Measurements from ENCODE around the gene ACOT13.
"Not testable (repeated sequence)": the region's sequence is repeated elsewhere in the genome, so short reads cannot be mapped to it uniquely, and the experiment has no call there.

Gene ACOT13

DNA sequence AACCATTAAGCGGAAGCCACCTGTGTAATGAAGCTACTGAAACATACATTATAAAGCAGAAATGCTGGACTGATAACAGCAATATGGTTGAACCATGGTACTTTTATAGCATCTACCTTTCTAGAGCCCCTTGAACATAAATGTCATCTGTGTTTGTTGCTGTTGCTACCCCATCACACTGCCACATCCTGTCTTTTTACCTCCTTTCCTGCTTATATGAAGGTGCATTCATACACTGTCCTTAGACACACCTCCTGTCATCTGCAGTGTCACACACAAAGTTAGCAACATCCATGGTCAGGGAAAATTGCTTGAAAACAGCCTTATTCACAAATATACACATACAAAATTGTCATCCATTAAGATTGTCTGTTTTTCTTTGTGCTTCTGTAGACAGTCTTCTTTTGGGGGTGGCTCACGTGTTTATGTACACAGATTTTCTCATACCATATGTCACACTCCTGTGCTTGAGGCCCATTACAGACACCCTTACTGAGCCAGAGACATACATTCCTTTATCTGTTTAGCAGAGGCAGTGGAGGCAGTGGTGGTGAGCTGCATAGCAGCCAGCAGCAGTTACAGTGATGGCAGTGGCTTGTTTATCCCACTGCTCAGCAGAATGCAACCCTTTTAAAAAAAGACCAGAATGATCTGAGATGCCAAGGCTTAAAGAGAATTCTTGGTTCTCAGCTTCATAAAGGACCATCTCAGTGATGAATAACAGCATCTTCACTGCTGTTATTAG is 26.1 kb downstream of the ACOT13 start:
- DNase-seq = no peak

DNA sequence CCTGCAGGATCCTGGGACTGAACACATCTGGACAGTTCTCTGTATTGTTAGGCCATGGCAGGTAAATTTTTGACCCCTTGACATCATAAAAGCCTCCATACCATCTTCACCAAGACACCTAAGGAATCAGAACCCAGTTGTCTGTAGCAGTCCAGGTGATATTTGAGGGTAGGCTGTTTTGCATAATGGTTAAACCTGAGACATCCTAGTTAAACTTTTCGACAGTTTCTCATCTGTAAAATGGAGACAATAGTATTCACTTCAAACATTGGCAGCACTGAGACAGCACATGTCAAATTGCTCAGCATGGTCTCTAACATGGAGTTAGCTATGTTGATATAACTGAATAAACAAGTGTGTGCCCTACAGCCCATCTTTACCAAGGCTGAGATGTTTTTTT is 27.3 kb downstream of the ACOT13 start:
- no peak for DNase-seq

DNA sequence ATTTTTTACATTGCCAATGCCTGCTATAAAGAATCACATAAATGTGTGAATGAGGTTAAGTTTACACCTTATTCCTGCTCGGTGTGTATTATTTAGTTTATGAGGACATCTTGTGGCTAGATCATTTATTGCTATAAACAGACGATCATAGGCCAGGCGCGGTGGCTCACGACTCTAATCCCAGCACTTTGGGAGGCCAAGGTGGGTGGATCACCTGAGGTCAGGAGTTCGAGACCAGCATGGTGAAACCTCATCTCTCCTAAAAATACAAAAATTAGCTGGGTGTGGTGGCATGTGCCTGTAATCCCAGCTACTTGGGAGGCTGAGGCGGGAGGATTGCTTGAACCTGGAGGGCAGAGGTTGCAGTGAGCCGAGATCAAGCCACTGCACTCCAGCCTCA is 28.8 kb downstream of the ACOT13 start:
- DNase-seq = not testable (repeated sequence)

GRCh38 chr6:24696097-24696496 is 29.2 kb downstream of the ACOT13 start:
- DNase-seq = no peak

DNA sequence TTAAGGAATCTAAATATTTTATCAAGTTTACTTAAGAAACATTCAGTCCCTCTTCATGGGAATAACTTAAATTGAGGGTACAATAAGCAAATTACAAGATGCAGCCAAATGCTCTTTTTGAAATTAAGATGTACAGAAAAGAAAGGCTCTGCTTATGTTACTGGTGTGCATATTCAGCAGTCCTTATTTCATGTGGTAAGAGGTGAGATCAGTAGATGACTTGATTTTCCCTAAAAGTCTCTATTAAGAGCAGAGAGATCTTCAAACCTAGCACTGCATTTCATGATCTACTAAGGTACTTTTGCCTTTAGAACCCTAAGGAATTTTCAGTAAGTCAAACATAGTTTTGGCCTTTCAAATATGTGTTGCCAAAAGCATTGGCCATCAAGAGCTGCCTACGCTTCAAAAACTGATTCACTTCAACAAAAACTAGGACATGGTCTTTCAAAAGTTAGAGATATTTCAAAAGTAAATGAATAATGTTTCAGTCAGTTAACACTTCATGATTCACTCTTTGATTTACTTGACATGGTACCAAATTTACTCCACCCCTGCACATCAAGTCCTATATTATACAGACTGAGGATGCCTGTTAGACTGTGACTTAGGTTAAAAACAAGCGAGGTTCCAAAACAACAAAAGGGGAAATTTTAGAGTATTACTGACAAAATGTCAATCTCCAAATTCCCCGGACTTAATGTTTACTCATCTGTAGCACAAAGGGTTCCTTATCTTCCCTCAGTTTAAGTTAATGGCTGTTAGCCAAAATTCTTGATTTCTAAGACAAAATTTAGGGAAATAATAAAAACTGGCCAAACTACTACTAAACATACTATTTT is 32.9 kb downstream of the ACOT13 start:
- no peak for DNase-seq

- no peak for DNase-seq
Measured at GRCh38 chr6:24702720-24703282, 35.9 kb downstream of the ACOT13 start.

GRCh38 chr6:24704468-24704867 is 37.6 kb downstream of the ACOT13 start:
- no peak for DNase-seq

- no peak for DNase-seq
Measured at GRCh38 chr6:24708612-24709011, 41.7 kb downstream of the ACOT13 start.

DNA sequence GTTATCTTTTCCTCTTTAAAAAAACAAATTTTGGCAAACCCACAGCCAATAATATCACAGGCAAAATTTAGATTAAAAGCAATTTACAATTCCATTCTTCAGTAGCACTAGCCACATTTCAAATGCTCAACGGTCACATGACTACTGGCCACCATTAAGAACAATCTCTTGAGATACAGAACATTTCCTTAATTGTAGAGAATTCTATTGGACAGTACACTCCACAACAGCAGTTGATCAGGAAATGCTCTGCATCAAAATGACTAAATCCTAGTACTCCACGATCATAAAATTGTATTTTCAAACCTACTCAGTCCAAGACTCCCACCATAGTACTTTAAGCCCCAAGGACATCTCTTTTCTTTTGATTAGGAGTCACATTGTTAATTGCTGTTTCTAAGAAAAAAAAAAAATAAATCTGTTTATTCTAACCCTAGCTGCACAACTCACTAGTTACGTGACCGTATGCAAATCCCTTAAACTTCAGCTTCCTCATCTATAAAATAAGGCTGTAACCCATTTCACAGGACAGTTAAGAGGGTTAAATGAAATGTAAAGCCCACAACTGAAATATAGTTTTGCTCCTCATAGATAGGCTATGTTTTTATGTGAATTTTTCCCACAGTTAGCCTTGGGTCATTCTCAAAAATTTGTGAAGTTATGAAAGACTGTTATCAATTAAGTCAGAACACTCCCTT is 42.3 kb downstream of the ACOT13 start:
- DNase-seq = no peak

- DNase-seq = no peak
Measured at GRCh38 chr6:24710519-24711303, 43.8 kb downstream of the ACOT13 start.

GRCh38 chr6:24716602-24717148 is 49.8 kb downstream of the ACOT13 start:
- not testable (repeated sequence) for DNase-seq

DNA sequence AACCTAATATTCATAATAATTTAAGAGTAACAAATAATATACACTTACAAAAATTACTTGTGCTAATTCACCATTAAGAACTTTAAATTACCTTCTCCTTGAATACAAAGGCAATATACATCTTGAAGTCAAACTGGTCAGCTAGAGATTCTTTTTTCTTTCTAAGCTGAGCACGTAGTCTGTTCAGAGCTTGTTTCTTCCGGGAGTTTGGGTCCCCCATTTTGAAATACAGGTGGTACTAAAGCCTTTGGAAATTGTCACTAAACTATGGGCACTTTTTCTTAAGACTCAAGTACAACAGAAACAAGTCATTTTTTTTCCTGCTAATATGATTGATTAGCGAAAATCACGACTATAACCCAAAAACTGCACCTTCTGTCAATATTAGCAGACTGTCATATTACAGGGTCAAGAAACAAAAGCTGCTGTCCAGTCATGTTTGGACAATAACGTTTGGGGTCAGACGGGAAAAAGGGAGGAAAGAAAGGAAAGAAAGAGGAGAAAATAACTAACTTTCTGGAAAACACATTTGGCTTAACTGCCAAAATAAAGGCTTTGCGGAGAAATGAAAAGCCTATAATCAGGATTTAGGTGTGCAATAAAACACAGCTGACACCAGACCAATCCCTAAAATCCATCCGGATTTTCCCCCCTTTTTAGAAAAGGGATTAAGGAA is 51.7 kb downstream of the ACOT13 start:
- DNase-seq = no peak

- peak; percentile 50 for DNase-seq
Measured at GRCh38 chr6:24719125-24719971, 52.5 kb downstream of the ACOT13 start, which contains the start of gene C6orf62. C6orf62 (minus strand) TSS chr6:24719154; CDS start chr6:24718668, 486 bp downstream.

DNA sequence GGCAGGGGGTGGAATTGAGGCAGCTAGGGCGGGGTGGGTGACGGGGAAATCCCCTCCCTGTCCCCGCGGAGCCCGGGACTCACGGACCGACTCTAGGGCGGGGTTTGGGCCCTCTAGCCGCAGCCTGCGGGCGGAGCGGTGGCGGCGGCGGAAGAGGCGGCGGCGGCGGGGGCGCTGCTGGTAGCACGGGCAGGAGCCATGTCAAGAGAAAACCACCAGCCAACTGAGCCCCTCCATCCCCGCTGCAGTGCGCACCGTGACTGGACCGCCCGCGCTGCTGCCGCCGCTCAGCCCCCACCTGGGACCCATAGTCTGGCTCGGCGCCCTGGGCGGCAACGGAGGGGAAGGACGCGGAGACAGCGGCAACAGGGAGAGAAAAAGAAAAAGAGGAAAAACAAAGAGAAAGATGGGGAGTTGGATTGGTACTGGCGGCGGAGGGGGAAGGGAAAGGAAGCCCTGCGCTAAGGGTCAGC is 53.3 kb downstream of the ACOT13 start:
- peak; percentile 81 for DNase-seq

DNA sequence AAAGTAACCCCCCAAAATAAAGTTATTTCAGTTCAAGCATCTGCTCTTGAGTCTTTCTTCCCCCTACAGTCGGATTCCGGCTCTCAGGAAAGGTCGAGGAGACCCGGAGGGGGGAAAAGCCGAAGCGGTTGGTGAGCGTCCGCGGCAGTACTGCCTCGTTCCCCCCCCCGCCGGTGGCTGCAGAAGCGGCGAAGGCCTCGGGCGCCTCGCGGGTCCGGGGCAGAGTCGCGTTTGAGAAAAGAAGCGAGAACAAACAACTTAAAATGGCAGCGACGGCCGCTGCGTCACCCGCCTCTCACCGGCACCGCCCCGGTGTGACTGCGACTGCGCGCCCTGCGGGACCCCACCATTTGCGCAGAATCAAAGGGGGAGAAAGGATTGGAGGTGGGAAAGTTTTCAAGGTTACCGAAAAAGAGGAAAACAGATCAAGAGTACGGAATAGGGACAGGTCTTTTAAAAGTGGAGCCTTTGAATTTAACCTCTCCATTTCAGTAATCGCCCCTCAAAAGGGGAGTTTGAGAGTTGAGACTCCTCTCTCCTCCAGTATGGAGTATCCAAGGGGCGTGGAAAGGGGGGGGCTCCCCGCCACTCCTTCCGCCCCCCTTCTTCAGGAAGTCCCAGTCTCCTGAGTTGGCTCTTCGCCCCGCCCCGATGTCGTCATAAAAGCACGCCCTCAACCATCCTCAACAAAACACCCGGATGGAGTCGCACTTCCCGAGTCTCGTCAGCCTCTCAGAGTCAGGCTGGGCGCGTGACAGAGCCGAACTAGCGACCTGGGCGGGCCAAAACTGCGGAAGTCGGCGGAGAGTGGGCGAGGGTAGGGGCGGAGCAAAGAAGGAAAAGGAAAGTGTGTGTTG is 54.0 kb downstream of the ACOT13 start:
- DNase-seq = peak; percentile 98

DNA sequence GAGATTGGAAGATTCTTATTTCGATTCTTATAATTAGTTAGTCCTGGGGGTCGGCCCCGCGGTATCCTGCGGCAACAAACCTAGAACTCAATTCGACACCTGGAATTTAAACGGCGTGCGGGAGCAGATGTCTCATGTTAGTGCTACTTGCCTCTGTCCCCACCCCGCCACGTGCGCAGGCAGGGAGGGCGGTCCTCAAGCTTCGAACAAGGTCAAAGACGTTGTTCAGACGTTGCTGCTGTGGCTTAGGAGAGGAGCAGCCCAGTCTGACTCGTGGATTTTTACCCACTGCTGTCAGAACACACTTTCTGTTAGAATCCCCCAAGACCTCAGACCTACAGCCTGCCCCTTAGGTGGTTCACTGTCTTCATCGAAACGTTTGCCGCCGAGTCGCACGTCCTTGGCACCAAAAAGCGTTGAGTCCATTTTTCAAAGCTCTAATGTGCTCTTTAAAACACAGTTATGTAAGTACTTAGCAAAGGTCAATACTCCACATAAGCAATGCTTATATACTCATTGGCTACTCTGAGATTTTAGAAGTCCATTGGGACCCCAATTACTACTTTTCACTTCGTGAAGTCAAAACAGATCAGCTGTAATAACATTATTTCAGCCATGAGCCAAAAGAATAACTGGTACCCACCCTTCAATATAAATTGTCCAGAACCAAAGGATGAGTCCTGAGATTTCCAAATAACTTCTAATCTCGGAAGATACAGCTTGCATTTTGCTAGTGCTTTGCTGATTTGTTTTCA is 54.8 kb downstream of the ACOT13 start:
- DNase-seq = no peak

DNA sequence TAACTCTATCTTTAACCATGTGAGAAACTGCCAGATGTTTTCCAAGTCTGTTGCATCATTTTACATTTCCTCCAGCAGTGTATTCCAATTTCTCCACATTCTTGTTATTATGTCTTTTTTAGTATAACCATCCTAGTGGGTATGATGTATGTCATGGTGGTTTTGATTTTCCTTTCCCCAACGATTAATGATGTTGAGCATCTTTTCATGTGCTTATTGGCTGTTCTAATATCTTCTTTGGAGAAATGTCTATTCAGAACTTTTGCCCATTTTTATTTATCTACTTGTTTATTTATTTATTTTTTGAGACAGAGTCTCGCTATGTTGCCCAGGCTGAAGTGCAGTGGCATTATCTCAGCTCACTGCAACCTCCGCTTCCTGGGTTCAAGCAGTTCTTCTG is 56.4 kb downstream of the ACOT13 start:
- DNase-seq = no peak

DNA sequence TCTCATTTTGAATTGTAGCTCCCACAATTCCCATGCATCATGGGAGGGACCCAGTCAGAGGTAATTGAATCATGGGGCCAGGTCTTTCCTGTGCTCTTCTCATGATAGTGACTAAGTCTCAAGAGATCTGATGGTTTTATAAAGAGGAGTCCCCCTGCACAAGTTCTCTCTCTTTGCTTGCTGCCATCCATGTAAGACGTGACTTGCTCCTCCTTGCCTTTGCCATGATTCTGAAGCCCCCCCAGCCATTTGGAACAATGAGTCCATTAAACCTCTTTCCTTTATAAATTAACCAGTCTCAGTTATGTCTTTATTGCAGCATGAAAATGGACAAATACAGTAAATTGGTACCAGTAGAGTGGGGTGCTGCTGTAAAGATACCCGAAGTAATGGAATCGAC is 63.8 kb downstream of the ACOT13 start:
- DNase-seq = not testable (repeated sequence)
